Measurements from ENCODE around the gene KRTAP5-6.
"Not testable (repeated sequence)": the region's sequence is repeated elsewhere in the genome, so short reads cannot be mapped to it uniquely, and the experiment has no call there.

DNA sequence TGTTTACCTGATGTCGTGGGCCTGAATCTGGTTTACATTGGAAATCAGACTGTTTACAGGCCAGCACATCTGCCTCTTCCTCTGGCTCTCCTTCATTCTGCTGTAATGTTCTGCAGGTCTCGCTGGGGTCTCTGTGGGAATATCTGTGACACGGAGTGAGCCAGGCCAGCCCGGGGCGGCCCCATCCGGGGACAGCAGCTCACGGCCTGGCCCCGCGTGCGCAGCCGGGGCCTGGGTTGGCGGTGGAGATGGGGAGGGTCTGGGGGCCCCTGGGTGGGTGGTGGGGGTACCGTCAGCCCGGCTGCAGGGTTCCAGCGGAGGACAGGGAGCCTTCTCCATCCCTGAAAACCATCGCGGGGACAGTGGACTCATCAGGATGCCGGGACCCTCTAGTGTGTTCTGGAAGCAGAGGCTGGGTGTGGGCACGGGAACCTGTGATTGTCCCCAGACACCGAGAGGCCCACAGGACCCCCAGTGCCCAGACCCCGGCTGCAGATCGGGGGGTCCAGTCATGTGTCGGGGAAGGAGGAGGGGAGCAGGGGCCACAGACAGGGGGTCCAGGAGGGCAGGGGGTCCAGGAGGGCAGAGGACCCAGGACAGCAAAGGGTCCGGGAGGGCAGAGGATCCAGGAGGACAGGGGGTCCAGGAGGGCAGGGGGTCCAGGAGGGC, 13.0 kb upstream of the KRTAP5-6 start:
- TF ChIP-seq POLR2A, CTCF (IDR thresholded peaks at IDR 0.05): not testable (repeated sequence)

Measured in prostate gland (tissue), 2 donors.